Renal cortical epithelial cell (primary cell): ENCODE data around the gene NPEPL1. TPM values are rescaled to one million over a fixed set of nuclear protein-coding genes. Genes with fewer than 3 reads are reported as not detected.
"Not testable (repeated sequence)": the region's sequence is repeated elsewhere in the genome, so short reads cannot be mapped to it uniquely, and the experiment has no call there.

Experiments
- DNase-seq: peaks from one replicate; pipeline ENCODE4 v3.0.0-alpha.2; 2011; ENCODE audit warnings: low read depth
- total RNA-seq: library from RNA; depleted of rRNA; stranded (reverse); fragments of >200 nt; gene quantifications from 2 replicates; pipeline ENCODE4 v1.2.3, GENCODE V29; 2014

NPEPL1 gene
- total RNA-seq, 1 donor from 2014 or later = 19.5 TPM

GRCh38 chr20:58714340-58714922 lies 21.8 kb downstream of the NPEPL1 start:
- DNase-seq = no peak

GRCh38 chr20:58714923-58715351 lies 22.3 kb downstream of the NPEPL1 start:
- DNase-seq = no peak

DNA sequence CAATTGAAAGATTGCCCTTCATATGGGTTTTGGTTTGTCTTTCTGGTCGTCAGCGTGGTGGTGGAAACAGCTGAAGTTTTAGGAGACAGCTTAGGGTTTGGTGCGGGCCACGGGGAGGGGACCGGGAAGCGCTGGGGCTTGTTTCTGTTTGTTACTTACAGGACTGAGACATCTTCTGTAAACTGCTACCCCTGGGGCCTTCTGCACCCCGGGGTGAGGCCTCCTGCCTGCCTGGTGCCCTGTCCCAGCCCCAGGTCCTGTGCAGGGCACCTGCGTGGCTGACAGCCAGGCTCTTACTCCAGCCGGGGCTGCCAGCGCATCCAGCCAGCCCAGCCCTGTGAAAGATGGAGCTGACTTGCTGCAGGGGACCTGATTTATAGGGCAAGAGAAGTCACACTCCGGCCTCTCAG lies 22.8 kb downstream of the NPEPL1 start:
- DNase-seq = no peak

DNA sequence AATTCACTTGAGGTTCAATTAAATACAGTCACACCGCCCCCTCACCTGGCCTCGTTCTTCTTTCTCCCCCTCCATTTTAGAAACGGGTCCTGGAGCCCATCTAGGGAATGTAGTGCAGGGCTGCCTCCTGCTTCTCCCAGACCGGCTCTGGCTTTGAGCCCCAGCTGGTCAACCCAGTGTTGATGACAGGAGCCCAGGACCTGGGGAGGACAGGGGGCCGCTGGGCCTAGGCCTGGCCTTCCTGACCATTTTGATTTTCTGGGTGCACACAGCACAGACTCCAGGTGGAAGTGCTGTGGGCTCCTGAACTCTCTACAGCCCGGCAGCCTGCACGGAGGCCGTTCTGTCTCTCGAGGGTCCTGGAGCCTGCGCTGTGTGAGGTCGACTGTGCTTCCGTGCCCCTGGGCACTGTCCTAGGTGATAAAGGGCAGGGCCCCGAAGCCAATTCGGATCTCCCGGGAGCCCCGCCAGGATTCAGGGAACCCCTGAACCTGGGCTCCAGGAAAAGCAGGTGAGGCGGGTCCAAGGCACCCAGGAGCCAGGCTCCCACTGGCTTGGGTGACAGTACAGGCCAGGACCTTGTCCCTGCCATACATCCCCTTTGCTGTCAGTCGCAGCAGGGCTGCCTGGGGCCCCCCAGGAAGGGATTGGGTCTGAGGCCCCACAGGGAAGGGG lies 23.3 kb downstream of the NPEPL1 start:
- no peak for DNase-seq

- DNase-seq = peak; percentile 1
Measured at GRCh38 chr20:58716476-58717277, 24.1 kb downstream of the NPEPL1 start.

- DNase-seq = no peak
Measured at GRCh38 chr20:58717278-58718091, 24.9 kb downstream of the NPEPL1 start.

DNA sequence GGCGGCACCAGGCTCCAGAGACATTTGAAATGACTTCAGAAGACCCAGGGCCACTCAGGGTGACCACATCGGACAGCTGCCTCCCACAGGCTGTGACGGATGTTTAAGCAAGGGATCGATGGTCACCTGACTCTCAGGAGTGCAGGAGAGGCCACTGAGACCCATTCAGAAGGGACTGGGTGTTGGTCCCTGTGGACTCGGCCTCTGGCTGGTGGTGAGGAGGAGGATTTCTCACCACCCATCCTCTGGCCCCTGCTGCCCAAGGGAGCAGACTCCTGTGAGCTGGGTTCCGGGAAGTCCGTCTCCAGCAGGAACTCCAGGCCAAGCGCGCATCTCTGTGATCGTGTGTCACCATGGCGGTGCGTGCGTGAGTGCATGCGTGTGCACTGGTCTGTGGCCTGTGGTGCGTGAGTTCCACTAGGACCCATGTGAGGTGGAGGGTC lies 25.5 kb downstream of the NPEPL1 start:
- DNase-seq = no peak

DNA sequence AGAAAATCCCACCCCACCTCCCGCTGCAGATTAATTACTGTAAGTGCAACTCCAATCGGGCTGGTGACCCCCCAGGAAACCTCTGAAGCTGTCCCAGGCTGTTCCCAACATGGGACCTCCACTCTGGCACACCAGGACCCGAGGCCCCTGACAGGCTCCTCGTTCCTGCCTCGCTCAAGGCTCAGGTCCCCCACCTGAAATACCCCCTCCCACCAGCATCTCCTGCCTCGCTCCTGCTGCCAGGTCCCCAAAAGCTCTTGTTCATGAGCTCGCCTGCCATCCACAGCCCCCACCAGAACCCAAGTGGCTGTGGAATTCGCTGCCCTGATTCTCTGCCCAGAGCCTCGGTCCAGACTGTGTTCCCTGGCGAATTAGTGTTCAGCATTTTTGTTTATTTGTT lies 26.1 kb downstream of the NPEPL1 start:
- DNase-seq = no peak

GRCh38 chr20:58719258-58719657 lies 26.7 kb downstream of the NPEPL1 start:
- no peak for DNase-seq

DNA sequence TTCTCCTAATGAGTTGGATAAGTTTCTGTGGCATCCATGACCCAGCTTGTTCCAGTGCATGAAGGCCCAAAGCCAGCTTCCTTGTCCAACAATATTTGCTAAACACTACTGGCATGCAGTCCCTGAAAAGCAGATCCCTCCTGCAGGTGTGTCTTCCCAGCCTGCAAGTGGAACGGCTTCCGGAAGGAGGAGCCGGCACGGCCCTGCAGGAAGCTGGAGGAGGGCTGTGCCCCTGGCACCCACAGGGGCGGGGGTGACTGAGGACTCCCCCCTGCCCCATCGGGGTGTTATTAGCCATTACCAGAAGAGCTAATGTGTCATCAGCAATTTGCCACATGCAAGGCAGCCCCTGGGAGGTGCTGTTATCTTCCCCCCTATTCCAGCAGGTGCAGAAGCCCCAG lies 27.4 kb downstream of the NPEPL1 start:
- peak; percentile 2 for DNase-seq

DNA sequence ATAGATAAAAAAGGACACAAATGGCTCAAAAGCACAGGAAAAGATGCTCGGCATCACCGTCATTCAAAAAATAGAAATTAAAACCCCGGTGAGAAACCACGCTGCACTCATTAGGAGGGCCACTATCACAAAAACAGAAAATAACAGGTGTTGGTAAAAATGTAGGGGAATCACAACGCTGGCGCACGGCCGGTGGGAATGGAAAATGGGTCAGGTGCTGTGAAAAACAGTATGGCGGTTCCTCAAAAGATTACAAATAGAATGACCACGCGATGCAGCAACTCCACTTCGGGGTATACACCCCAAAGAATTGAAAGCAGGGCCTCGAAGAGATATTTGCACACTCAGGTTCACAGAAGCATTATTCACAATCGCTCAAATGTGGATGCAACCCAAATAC lies 28.3 kb downstream of the NPEPL1 start:
- DNase-seq = no peak

GRCh38 chr20:58721951-58722778 lies 29.6 kb downstream of the NPEPL1 start:
- DNase-seq = no peak

DNA sequence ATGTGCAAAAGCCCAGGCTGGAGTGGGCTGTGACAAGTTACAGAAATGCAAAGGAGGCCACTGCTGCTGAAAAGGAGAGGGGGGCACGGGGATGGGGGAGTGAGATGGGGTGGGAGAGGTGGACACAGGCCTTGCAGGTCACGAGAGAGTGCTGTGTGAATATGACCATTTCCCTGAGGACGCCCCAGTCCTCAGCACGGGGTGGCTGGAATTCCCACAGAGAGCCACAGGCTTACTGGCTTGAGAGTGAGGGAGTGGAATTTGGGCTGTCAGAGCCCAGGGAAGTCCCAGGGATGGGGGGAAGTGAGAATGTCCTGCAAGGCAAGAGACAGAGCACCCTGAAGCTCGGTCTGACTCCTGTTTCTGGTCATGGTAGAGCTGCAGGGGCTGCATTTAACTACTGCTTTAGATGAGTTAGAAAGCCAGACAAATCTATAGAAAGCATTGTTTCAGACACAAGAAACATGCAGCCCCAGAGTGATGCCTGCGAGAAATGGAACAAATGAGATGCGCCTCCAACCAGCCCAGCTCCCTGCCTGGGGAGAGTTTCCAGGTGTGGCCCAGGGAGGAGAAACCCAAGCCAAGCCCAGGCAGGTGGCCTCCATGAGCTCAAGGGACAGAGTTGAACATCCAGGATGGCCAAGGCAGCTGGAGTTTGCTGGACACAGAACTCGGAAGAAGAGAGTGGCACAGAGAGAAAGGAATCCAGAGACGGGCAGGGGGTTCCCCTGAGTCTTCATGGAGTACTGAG lies 30.5 kb downstream of the NPEPL1 start:
- no peak for DNase-seq

DNA sequence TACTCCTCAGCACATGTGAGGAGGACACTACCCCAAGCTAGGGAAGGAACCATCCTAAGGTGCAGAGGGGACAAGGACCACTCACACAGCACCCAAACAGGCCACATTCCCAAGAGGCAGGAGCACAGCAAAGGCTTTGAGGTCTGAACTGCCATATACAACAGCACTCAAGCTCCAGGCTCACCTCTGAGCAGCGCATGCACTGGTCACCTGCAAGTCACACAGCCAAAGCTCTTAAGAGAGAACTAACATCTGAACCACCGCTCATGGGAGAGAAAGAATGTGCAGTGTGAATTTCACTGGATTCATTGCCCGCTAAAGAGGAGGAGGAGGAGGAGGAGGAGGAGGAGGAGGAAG lies 31.0 kb downstream of the NPEPL1 start:
- no peak for DNase-seq

DNA sequence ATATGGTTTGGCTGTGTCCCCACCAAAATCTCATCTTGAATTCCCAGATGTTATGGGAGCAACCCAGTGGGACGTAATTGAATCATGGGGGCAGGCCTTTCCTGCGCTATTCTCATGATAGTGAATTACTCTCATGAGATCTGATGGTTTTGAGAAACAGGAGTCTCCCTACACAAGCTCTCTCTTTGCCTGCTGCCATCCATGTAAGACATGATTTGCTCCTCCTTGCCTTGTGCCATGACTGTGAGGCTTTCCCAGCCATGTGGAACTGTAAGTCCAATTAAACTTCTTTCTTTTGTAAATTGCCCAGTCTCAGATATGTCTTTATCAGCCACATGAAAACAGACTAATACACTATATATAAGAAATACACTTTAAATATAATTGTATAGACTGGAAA lies 33.6 kb downstream of the NPEPL1 start:
- DNase-seq = not testable (repeated sequence)

GRCh38 chr20:58731192-58731591 lies 38.6 kb downstream of the NPEPL1 start:
- DNase-seq = no peak

DNA sequence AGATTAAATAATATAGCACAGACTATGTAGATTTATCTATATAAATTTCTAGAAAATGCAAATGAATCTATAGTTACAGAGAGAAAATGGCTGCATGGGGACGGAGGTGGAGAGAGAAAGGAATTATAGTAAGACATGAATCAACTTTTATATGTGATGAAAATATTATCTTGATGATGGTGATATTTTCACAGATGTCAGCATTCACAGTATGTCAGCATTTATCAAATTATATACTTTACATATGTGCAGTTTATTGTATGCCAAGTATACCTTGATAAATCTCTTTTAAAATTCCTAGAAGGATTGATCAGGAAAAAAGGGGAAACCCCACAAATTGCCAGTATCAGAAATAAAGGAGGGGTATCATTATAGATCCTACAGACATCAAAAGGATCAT lies 44.6 kb downstream of the NPEPL1 start:
- no peak for DNase-seq

DNA sequence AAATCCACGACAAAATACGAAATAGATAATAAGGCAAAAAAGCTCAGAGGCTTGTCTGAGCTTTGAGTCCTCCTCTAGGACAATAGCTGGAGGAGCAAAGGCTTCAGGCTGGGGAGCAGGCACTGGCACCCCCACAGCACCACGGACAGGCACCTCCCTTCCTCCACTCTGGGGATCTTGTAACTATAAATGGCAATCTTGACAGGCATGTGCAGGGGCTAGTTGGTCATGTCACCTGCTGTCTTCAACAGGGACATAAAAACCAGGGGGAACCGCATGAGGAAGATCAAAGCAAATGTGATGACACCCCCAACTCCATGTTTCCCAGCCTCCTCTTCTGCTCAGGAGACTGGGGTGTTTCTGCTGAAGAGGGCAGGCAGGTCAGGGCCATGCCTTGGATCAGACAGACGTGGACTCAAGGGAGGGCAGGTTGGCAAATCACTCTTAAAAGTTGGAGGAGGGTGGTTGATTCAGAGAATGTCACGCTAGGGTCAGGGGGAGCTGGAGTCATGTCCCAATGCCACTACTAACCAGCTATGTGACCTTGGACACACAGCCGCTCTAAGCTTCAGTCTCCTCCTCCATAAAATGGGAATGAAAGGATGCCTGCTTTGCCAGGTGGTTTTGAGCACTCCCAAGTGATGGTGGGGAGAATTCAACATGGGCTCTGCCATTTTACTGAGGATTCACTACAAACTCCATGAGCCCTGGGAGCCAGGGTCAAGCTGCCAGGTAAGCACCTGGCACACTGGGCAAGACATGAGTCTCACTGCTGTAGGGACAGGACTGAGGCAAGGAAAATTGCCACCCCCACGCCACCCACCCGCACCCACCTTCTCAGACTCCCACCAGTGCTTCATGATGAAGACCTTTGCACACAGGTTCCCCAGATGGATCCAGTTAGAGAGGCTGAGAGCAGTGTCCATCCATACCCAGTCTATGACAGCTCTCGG lies 48.0 kb downstream of the NPEPL1 start:
- no peak for DNase-seq

DNA sequence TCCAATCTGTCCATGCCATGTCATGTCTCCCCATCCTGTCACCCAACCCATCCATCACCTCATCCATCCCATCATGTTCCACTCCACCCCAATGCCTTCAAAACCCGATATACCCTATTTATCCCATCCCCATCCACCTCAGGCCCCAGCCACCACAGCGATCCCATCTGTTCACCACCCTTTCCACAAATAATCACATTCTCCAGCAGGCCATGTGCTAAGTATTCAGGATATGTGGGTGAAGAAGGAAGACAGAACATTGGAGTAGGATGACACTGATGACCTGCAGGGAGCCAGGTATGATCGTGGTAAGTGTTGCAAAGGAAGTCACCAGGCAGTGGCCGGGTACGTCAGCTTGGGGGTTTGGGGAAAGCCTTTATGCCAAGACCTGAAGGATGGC lies 48.8 kb downstream of the NPEPL1 start:
- no peak for DNase-seq
